Measurements from ENCODE around the gene VWC2L. TPM values are rescaled to one million over a fixed set of nuclear protein-coding genes. Genes with fewer than 3 reads are reported as not detected.

Gene VWC2L
- total and polyA plus RNA-seq, 2 experiments from 2014 or later, result not detected

GRCh38 chr2:214550786-214551185 lies 139.9 kb downstream of the VWC2L start:
- Histone ChIP-seq H3K27me3 (replicated peaks; ENCODE audit: insufficient read depth) (no peaks in the 10 kb centered on the region), H4K20me1 (ENCODE audit: insufficient read depth) (no peaks in the 10 kb centered on the region), H2AFZ (no peak overlapping the region), H3K9ac (no peak overlapping the region), H3K27ac (no peak overlapping the region), H3K36me3 (ENCODE audit: low read depth) (no peaks in the 10 kb centered on the region), H3F3A (ENCODE audit: insufficient read depth) (no peaks in the 10 kb centered on the region), H3K4me1 (ENCODE audit: insufficient read depth) (no peaks in the 10 kb centered on the region), H3K4me2 (ENCODE audit: unreplicated experiment) (no peak overlapping the region), H3K4me3 (no peak overlapping the region), H3K9me2 (ENCODE audit: insufficient read depth) (no peaks in the 10 kb centered on the region), H3K79me2 (ENCODE audit: insufficient read depth) (no peaks in the 10 kb centered on the region), H3K9me3 (ENCODE audit: low read depth) (no peaks in the 10 kb centered on the region)
- WGBS, 2 experiments (ENCODE audit: low coverage in 1 of 2, low lambda C conversion rate in 2 of 2, missing lambda C conversion rate in 2 of 2), result 60 to 62% methylated on average over 3 of the region's 3 CpGs
- no peak for TF ChIP-seq EZH2 (IDR thresholded peaks at IDR 0.05; ENCODE audit: insufficient read depth, poor library complexity, severe bottlenecking)
- no peak for TF ChIP-seq EZH2phosphoT487 (IDR thresholded peaks at IDR 0.05; ENCODE audit: insufficient read depth, low read depth)
- DNase-seq, result no peak
- in situ Hi-C loops (cut with MboI), result no loop called here

DNA sequence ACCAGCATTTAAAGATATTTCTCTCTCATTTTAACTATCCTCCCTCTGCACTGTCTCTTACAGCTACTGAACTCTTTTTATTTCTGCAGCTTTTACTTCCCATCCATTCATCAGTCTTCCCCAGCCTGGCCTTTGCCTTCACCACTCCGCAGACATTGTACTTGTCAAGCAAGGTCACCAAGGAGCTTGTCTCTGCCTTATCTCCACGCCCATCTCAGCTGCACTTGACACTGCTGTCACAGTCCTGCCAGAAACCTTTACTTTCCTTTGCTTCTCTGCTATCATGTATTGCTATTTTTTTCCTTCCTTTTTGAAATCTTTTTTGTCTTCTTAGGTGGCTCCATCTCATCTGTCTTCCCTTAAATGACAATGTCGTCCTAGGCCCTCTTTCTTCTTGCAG lies 147.0 kb downstream of the VWC2L start:
- no peaks in the 10 kb centered on the region for H3K36me3 ChIP-seq (ENCODE audit: low read depth)
- H3K27ac ChIP-seq, result no peak overlapping the region
- H3K4me3 ChIP-seq, result no peak overlapping the region
- no peaks in the 10 kb centered on the region for H3K4me1 ChIP-seq (ENCODE audit: insufficient read depth)
- no peak for TF ChIP-seq EZH2phosphoT487 (IDR thresholded peaks at IDR 0.05; ENCODE audit: insufficient read depth, low read depth)
- TF ChIP-seq EZH2 (IDR thresholded peaks at IDR 0.05; ENCODE audit: insufficient read depth, poor library complexity, severe bottlenecking), result no peak
- no peak overlapping the region for H3K4me2 ChIP-seq (ENCODE audit: unreplicated experiment)
- in situ Hi-C loops (cut with MboI), result no loop called here
- no peaks in the 10 kb centered on the region for H3K9me3 ChIP-seq (ENCODE audit: low read depth)
- H3K79me2 ChIP-seq (ENCODE audit: insufficient read depth), result no peaks in the 10 kb centered on the region
- 11 to 14% methylated on average over 3 of the region's 3 CpGs for WGBS, 2 experiments (ENCODE audit: low coverage in 1 of 2, low lambda C conversion rate in 2 of 2, missing lambda C conversion rate in 2 of 2)
- H3K9ac ChIP-seq, result no peak overlapping the region
- no peaks in the 10 kb centered on the region for H4K20me1 ChIP-seq (ENCODE audit: insufficient read depth)
- H3F3A ChIP-seq (ENCODE audit: insufficient read depth), result no peaks in the 10 kb centered on the region
- no peak overlapping the region for H2AFZ ChIP-seq
- no peak for DNase-seq
- H3K27me3 ChIP-seq (replicated peaks; ENCODE audit: insufficient read depth), result no peaks in the 10 kb centered on the region
- no peaks in the 10 kb centered on the region for H3K9me2 ChIP-seq (ENCODE audit: insufficient read depth)

DNA sequence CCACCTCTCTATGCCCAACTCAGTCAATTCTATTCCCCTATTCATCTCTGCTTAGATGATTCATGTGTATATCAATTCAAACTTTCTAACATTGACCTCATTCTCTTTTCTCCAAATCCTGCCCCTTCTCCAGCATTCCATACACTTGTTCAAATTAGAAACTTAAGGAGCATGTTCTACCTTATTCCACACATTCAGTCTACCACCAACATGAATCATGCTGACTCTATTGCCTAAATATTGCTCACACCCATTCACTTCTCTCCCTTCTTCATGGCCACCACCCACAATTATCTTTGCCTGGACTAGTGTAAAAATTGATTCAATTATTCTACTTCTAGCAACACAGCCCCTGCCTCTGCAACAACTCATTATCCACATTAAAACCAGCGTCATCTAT lies 147.5 kb downstream of the VWC2L start:
- 11% methylated on average over 1 of the region's 1 CpG for WGBS, 2 experiments (ENCODE audit: low coverage in 1 of 2, low lambda C conversion rate in 2 of 2, missing lambda C conversion rate in 2 of 2)

DNA sequence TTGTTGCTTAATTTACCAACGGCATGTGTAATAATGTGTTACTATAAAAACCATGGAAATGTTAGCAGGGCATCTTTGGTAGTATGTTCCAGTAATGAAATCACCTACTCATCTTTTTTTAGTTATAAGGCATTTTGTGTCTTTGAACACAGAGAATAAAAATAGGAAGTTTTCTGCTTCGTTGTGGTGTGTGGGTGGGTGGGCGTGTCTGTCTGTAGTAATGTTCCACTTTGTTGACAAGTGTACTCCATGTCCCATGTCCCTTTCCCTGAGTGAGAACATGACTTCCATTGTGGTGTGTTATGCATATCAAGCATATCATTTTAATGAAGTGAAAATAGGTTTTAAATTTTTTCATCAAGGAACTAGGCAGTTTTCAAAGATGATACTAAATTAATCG lies 149.3 kb downstream of the VWC2L start:
- no peaks in the 10 kb centered on the region for H4K20me1 ChIP-seq (ENCODE audit: insufficient read depth)
- no peak overlapping the region for H3K4me2 ChIP-seq (ENCODE audit: unreplicated experiment)
- H3K36me3 ChIP-seq (ENCODE audit: low read depth), result no peaks in the 10 kb centered on the region
- no peaks in the 10 kb centered on the region for H3K9me2 ChIP-seq (ENCODE audit: insufficient read depth)
- TF ChIP-seq EZH2phosphoT487 (IDR thresholded peaks at IDR 0.05; ENCODE audit: insufficient read depth, low read depth), result no peak
- no peak for TF ChIP-seq EZH2 (IDR thresholded peaks at IDR 0.05; ENCODE audit: insufficient read depth, poor library complexity, severe bottlenecking)
- H3K9me3 ChIP-seq (ENCODE audit: low read depth), result no peaks in the 10 kb centered on the region
- H3K27me3 ChIP-seq (replicated peaks; ENCODE audit: insufficient read depth), result no peaks in the 10 kb centered on the region
- H3K9ac ChIP-seq, result no peak overlapping the region
- 12 to 23% methylated on average over 4 of the region's 4 CpGs for WGBS, 2 experiments (ENCODE audit: low coverage in 1 of 2, low lambda C conversion rate in 2 of 2, missing lambda C conversion rate in 2 of 2)
- no peak overlapping the region for H3K27ac ChIP-seq
- H3K4me3 ChIP-seq, result no peak overlapping the region
- DNase-seq, result no peak
- no peaks in the 10 kb centered on the region for H3K79me2 ChIP-seq (ENCODE audit: insufficient read depth)
- no peaks in the 10 kb centered on the region for H3F3A ChIP-seq (ENCODE audit: insufficient read depth)
- in situ Hi-C loops (cut with MboI), result no loop called here
- no peak overlapping the region for H2AFZ ChIP-seq
- no peaks in the 10 kb centered on the region for H3K4me1 ChIP-seq (ENCODE audit: insufficient read depth)

More for the DNA sequence above, 147.5 kb downstream of the VWC2L start:
- Histone ChIP-seq H3K4me1 (ENCODE audit: insufficient read depth) (no peaks in the 10 kb centered on the region), H3K4me2 (ENCODE audit: unreplicated experiment) (no peak overlapping the region), H3F3A (ENCODE audit: insufficient read depth) (no peaks in the 10 kb centered on the region), H3K27ac (no peak overlapping the region), H4K20me1 (ENCODE audit: insufficient read depth) (no peaks in the 10 kb centered on the region), H3K36me3 (ENCODE audit: low read depth) (no peaks in the 10 kb centered on the region), H2AFZ (no peak overlapping the region), H3K27me3 (replicated peaks; ENCODE audit: insufficient read depth) (no peaks in the 10 kb centered on the region), H3K9me3 (ENCODE audit: low read depth) (no peaks in the 10 kb centered on the region), H3K9ac (no peak overlapping the region), H3K4me3 (no peak overlapping the region), H3K79me2 (ENCODE audit: insufficient read depth) (no peaks in the 10 kb centered on the region), H3K9me2 (ENCODE audit: insufficient read depth) (no peaks in the 10 kb centered on the region)
- no peak for TF ChIP-seq EZH2 (IDR thresholded peaks at IDR 0.05; ENCODE audit: insufficient read depth, poor library complexity, severe bottlenecking)
- TF ChIP-seq EZH2phosphoT487 (IDR thresholded peaks at IDR 0.05; ENCODE audit: insufficient read depth, low read depth), result no peak
- in situ Hi-C loops (cut with MboI), result no loop called here
- DNase-seq, result no peak

DNA sequence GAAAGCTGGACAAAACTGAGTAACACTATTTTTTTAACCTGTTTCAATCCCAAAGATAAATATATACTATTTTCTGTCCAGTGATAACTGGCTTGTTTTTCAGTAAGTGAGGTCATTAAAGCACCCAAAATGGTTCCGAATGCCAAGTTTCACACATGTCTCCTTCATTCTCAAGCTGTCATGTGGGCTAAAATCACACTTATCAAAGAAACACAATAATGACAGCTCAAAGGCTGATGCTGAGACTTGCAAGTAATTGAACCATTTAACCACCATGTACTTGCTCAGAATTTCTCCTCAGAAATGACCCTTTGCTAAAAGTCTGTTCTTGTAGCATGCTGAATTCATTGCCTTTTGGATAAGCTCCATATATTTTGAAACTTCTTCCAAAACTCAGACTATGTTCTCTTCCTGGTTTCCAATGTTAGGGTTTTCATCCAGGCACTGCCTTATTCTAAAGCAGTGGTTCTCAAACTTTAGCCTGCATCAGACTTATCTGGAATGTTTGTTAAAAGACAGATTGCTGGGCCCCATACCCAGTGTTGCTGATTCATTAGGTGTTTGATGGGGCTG lies 149.8 kb downstream of the VWC2L start:
- no peaks in the 10 kb centered on the region for H3K36me3 ChIP-seq (ENCODE audit: low read depth)
- no peak overlapping the region for H3K4me3 ChIP-seq
- H3K9ac ChIP-seq, result no peak overlapping the region
- no peaks in the 10 kb centered on the region for H3F3A ChIP-seq (ENCODE audit: insufficient read depth)
- no peaks in the 10 kb centered on the region for H3K27me3 ChIP-seq (replicated peaks; ENCODE audit: insufficient read depth)
- WGBS, 2 experiments (ENCODE audit: low coverage in 1 of 2, low lambda C conversion rate in 2 of 2, missing lambda C conversion rate in 2 of 2), result 13 to 19% methylated on average over 1 of the region's 1 CpG
- H2AFZ ChIP-seq, result no peak overlapping the region
- H3K79me2 ChIP-seq (ENCODE audit: insufficient read depth), result no peaks in the 10 kb centered on the region
- H3K4me1 ChIP-seq (ENCODE audit: insufficient read depth), result no peaks in the 10 kb centered on the region
- no peaks in the 10 kb centered on the region for H4K20me1 ChIP-seq (ENCODE audit: insufficient read depth)
- TF ChIP-seq EZH2phosphoT487 (IDR thresholded peaks at IDR 0.05; ENCODE audit: insufficient read depth, low read depth), result no peak
- TF ChIP-seq EZH2 (IDR thresholded peaks at IDR 0.05; ENCODE audit: insufficient read depth, poor library complexity, severe bottlenecking), result no peak
- no peaks in the 10 kb centered on the region for H3K9me2 ChIP-seq (ENCODE audit: insufficient read depth)
- H3K27ac ChIP-seq, result no peak overlapping the region
- in situ Hi-C loops (cut with MboI), result no loop called here
- no peak for DNase-seq
- no peaks in the 10 kb centered on the region for H3K9me3 ChIP-seq (ENCODE audit: low read depth)
- H3K4me2 ChIP-seq (ENCODE audit: unreplicated experiment), result no peak overlapping the region
